Hematopoietic multipotent progenitor cell treated with erythropoietin and hydrocortisone succinate and interleukin-3 and kit ligand, for 8 days (in vitro differentiated cells): ENCODE results near the gene S100A10.

Experiments
- DNase-seq: peaks from one replicate; pipeline ENCODE4 v3.0.0-alpha.2; 2015

The S100A10 gene

GRCh38 chr1:151993734-151994496, at the start of gene S100A10:
Gene S100A10 (minus strand): TSS chr1:151993859. CDS start chr1:151986230, 7,629 bp downstream.
- peak; percentile 67 for DNase-seq

- no peak for DNase-seq
Observed at GRCh38 chr1:152042030-152042429, 48.4 kb upstream of the S100A10 start.

- no peak for DNase-seq
Observed at GRCh38 chr1:152039886-152040285, 46.2 kb upstream of the S100A10 start.

GRCh38 chr1:152039461-152039860, 45.8 kb upstream of the S100A10 start:
- no peak for DNase-seq

GRCh38 chr1:152038871-152039270, 45.2 kb upstream of the S100A10 start:
- DNase-seq, result no peak

- peak; percentile 78 for DNase-seq
Observed at GRCh38 chr1:152036267-152037216, 42.9 kb upstream of the S100A10 start, which contains the start of gene S100A11. Gene S100A11 (minus strand): TSS chr1:152037004. CDS start chr1:152036915, 89 bp downstream.

GRCh38 chr1:152035539-152036266, 42.0 kb upstream of the S100A10 start:
- peak; percentile 43 for DNase-seq

GRCh38 chr1:152034654-152035538, 41.2 kb upstream of the S100A10 start:
- peak; percentile 84 for DNase-seq

- no peak for DNase-seq
Observed at GRCh38 chr1:152034324-152034653, 40.6 kb upstream of the S100A10 start.

- DNase-seq, result no peak
Observed at GRCh38 chr1:152029929-152030211, 36.2 kb upstream of the S100A10 start.

- DNase-seq, result no peak
Observed at GRCh38 chr1:152029144-152029928, 35.7 kb upstream of the S100A10 start.

GRCh38 chr1:152026895-152027294, 33.2 kb upstream of the S100A10 start:
- DNase-seq, result no peak

GRCh38 chr1:152024223-152024622, 30.6 kb upstream of the S100A10 start:
- no peak for DNase-seq

- no peak for DNase-seq
Observed at GRCh38 chr1:152023221-152023620, 29.6 kb upstream of the S100A10 start.

GRCh38 chr1:152022474-152022873, 28.8 kb upstream of the S100A10 start:
- DNase-seq, result no peak

- DNase-seq, result no peak
Observed at GRCh38 chr1:152021569-152021968, 27.9 kb upstream of the S100A10 start.

GRCh38 chr1:152020849-152021248, 27.2 kb upstream of the S100A10 start:
- DNase-seq, result no peak

GRCh38 chr1:152018537-152018936, 24.9 kb upstream of the S100A10 start:
- DNase-seq, result peak; percentile 24

GRCh38 chr1:152015766-152016165, 22.1 kb upstream of the S100A10 start:
- no peak for DNase-seq

GRCh38 chr1:152014943-152015342, 21.3 kb upstream of the S100A10 start:
- DNase-seq, result no peak

- DNase-seq, result peak; percentile 64
Observed at GRCh38 chr1:152013664-152014237, 20.1 kb upstream of the S100A10 start.
